ENCODE measurements around the gene IL1F10.

IL1F10 gene

DNA sequence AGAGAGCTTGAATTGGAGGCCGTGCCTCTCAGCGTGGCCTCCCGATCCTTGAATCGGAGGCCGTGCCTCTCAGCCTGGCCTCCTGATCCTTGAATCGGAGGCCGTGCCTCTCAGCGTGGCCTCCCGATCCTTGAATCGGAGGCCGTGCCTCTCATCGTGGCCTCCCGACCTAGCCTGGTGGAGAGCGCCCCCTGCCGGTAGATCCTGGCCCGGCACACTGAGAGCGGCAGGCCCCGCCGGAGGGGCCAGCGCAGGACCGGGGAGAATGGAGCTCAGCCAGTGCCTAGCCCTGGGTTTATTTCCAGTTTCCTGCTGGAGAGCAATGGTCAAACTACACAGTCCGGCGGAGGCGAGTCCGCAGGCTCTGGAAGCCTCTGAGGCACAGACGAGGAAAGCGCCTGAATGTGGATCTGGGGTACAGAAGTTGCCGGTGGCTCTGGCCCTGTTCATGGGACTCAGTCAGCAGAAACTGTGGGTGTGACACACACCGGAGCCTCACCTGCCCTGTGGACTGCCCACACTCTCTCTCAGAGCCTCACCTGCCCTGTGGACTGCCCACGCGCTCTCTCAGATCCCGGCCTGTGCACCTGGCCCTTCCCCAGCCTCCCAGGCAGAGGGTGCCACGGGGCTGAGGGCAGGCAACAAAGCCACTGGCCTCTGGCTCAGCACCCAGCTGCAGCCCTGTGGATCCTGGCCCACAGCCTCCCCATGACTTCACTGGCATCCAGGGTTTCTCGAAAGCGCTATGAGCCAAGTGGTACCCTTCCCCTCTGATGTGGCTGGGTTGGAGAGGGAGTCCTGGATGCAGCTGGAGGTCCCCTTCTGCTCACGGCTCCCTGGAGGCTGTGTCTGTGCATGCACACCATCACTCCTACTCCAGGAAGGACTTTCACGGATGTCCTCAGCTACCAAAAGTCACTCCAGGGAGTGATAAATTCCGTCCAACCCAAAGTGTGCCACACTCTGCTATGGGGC is 16.6 kb upstream of the IL1F10 start:
- TF ChIP-seq, protein P1, sequence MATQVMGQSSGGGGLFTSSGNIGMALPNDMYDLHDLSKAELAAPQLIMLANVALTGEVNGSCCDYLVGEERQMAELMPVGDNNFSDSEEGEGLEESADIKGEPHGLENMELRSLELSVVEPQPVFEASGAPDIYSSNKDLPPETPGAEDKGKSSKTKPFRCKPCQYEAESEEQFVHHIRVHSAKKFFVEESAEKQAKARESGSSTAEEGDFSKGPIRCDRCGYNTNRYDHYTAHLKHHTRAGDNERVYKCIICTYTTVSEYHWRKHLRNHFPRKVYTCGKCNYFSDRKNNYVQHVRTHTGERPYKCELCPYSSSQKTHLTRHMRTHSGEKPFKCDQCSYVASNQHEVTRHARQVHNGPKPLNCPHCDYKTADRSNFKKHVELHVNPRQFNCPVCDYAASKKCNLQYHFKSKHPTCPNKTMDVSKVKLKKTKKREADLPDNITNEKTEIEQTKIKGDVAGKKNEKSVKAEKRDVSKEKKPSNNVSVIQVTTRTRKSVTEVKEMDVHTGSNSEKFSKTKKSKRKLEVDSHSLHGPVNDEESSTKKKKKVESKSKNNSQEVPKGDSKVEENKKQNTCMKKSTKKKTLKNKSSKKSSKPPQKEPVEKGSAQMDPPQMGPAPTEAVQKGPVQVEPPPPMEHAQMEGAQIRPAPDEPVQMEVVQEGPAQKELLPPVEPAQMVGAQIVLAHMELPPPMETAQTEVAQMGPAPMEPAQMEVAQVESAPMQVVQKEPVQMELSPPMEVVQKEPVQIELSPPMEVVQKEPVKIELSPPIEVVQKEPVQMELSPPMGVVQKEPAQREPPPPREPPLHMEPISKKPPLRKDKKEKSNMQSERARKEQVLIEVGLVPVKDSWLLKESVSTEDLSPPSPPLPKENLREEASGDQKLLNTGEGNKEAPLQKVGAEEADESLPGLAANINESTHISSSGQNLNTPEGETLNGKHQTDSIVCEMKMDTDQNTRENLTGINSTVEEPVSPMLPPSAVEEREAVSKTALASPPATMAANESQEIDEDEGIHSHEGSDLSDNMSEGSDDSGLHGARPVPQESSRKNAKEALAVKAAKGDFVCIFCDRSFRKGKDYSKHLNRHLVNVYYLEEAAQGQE (IDR thresholded peaks at IDR 0.05; ENCODE audit: insufficient read depth in 1 of 2, low read depth in 2 of 2, low read length in 2 of 2), result no peak
- no peak for TF ChIP-seq SIN3A (IDR thresholded peaks at IDR 0.05; ENCODE audit: borderline replicate concordance, insufficient read depth, low read length)
- TF ChIP-seq TAF1 (IDR thresholded peaks at IDR 0.05; ENCODE audit: borderline replicate concordance, insufficient read depth, low read length), result no peak
- no peak for TF ChIP-seq POLR2AphosphoS5 (IDR thresholded peaks at IDR 0.05; ENCODE audit: low read depth, low read length)
- no peak for TF ChIP-seq FOXP2 (optimal IDR thresholded peaks at IDR 0.05; ENCODE audit: borderline replicate concordance, extremely low read depth, extremely low read length, insufficient read depth)

DNA sequence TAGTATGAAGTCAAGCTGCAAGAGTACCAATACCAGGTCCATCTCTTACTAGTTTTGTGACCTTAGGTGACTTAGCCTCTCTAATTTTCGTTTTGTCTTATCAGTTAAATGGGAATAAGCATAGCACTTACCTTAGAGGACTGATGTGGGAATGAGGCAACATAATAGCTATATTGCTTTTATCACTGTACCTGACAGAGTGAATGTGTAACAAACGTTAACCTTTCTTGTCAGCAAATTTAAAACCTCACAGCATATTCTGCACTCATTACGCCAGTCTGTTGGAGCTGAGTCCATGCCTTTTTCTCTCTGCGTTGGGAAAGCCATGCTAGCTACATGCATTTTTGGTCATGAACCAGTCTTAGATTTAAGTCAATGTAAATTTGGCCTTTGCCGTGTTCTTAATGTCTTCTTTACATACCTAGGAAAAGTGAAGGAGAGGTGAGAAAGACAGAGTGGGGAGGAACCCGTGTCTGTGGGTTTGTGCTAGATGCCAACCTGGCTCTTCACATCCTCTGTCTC is 15.3 kb upstream of the IL1F10 start, which contains the start of gene IL36B:
IL36B (minus strand) TSS at position 472 of the 522 bp plus-strand sequence.
- TF ChIP-seq FOXP2 (optimal IDR thresholded peaks at IDR 0.05; ENCODE audit: borderline replicate concordance, extremely low read depth, extremely low read length, insufficient read depth) (no peak), POLR2AphosphoS5 (IDR thresholded peaks at IDR 0.05; ENCODE audit: low read depth, low read length) (no peak), TAF1 (IDR thresholded peaks at IDR 0.05; ENCODE audit: borderline replicate concordance, insufficient read depth, low read length) (no peak), SIN3A (IDR thresholded peaks at IDR 0.05; ENCODE audit: borderline replicate concordance, insufficient read depth, low read length) (no peak)
- TF ChIP-seq, protein P1 (IDR thresholded peaks at IDR 0.05; ENCODE audit: insufficient read depth in 1 of 2, low read depth in 2 of 2, low read length in 2 of 2), result no peak

DNA sequence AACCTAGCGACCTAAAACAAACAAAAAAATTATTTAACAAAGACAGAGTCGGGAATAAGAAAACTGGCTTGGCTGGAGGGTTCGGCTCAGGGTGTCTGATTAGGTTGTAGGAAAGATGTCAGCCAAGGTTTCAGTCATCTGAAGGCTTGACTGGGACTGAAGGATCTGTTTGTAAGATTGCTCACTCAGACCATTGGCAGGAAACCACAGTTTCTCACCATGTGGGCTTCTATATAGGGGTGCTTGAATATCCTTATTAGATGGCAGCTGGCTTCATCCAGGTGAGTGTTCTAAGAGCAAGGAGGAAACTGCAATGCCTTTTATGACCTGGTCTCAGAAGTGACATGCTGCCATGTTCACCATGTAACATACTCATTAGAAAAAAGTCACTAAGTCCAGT is 14.1 kb upstream of the IL1F10 start:
- TF ChIP-seq POLR2AphosphoS5 (IDR thresholded peaks at IDR 0.05; ENCODE audit: low read depth, low read length) (no peak), TAF1 (IDR thresholded peaks at IDR 0.05; ENCODE audit: borderline replicate concordance, insufficient read depth, low read length) (no peak), FOXP2 (optimal IDR thresholded peaks at IDR 0.05; ENCODE audit: borderline replicate concordance, extremely low read depth, extremely low read length, insufficient read depth) (no peak), SIN3A (IDR thresholded peaks at IDR 0.05; ENCODE audit: borderline replicate concordance, insufficient read depth, low read length) (no peak)
- TF ChIP-seq, protein P1 (IDR thresholded peaks at IDR 0.05; ENCODE audit: insufficient read depth in 1 of 2, low read depth in 2 of 2, low read length in 2 of 2), result no peak

DNA sequence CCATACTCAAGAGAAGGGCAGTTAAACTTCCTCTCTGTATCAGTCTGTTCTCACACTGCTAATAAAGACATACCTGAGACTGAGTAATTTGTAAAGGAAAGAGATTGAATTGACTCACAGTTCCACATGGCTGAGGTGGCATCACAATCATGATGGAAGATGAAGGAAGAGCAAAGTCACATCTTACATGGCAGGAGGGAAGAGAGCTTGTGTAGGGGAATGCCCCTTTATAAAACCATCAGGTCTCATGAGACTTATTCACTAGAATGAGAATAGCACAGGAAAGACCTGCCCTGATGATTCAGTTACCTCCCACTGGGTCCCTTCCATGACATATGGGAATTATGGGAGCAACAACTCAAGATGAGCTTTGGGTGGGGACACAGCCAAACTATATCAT is 13.7 kb upstream of the IL1F10 start:
- TF ChIP-seq FOXP2 (optimal IDR thresholded peaks at IDR 0.05; ENCODE audit: borderline replicate concordance, extremely low read depth, extremely low read length, insufficient read depth), result no peak
- TF ChIP-seq, protein P1 (IDR thresholded peaks at IDR 0.05; ENCODE audit: insufficient read depth in 1 of 2, low read depth in 2 of 2, low read length in 2 of 2), result no peak
